GM19438 (cell line): ENCODE measurements around the gene SYDE1.
"Not testable (repeated sequence)": the region's sequence is repeated elsewhere in the genome, so short reads cannot be mapped to it uniquely, and the experiment has no call there.

Experiments used
- ATAC-seq: cut with Tn5 transposase; IDR thresholded peaks from one replicate; pipeline ENCODE4 v1.9.1; 2021; ENCODE audit warnings: low read depth; ENCODE audit not compliant: unreplicated experiment

The SYDE1 gene, protein sequence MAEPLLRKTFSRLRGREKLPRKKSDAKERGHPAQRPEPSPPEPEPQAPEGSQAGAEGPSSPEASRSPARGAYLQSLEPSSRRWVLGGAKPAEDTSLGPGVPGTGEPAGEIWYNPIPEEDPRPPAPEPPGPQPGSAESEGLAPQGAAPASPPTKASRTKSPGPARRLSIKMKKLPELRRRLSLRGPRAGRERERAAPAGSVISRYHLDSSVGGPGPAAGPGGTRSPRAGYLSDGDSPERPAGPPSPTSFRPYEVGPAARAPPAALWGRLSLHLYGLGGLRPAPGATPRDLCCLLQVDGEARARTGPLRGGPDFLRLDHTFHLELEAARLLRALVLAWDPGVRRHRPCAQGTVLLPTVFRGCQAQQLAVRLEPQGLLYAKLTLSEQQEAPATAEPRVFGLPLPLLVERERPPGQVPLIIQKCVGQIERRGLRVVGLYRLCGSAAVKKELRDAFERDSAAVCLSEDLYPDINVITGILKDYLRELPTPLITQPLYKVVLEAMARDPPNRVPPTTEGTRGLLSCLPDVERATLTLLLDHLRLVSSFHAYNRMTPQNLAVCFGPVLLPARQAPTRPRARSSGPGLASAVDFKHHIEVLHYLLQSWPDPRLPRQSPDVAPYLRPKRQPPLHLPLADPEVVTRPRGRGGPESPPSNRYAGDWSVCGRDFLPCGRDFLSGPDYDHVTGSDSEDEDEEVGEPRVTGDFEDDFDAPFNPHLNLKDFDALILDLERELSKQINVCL

DNA sequence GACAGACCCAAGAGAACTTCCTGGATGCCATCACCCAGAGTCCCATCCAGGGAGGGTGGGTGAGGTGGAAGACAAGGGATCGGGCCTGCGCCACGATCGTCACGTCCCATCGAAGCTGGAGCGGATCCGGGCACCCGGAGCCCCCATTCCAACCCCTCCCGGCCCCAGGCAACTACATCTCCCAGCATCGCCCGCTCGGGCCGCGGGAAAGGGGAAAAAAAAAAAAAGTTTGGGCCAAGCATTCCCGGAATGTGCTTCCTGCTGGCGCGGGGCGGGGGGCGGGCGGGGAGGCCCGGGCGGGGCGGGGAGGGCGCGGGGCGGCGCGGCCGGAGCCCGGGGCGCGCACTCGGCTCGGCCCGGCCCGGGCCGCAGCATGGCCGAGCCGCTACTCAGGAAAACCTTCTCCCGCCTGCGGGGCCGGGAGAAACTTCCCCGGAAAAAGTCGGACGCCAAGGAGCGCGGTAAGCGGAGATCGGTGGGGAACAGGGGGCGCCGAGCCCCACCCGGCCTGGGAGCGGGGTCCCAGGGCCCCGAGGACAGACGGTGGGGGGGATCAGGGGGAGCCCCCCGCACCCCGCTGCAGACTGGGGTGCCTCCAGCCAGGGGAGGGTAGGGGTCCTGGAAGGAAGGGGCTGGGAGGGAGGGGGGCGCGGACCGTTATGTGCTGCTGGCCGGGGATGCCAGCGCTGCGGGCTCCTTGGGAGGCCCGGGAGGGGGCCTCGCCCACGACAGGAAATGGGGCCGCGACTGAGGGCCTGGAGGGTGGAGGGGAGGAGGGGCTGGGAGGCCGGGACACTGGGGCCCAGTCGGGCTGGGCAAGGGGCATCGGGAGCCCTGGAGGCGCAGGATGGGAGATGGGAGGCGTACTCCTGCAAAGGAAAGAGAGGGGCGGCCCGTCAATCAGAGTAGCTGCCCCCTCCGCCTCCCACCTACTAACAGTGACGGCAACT lies at the start of gene SYDE1:
Gene SYDE1, plus strand, starts transcription at position 341 of the 950 bp plus-strand sequence. Its CDS starts 33 bp downstream, at position 374.
- no peak for ATAC-seq

DNA sequence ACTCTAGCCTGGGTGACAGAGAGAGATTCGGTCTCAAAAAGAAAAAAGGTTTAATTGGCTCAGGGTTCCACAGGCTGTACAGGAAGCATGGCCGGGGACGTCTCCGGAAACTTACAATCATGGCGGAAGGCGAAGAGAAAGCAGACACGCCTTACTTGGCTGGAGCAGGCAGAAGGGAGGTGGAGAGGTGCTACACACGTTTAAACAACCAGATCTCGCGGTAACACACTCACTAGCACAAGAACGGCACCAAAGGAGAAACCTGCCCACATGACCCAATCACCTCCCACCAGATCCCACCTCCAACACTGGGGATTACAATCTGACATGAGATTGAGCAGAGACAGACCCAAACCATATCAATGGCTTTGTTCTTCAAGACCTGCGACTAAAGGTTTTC lies 45.2 kb upstream of the SYDE1 start:
- no peak for ATAC-seq

DNA sequence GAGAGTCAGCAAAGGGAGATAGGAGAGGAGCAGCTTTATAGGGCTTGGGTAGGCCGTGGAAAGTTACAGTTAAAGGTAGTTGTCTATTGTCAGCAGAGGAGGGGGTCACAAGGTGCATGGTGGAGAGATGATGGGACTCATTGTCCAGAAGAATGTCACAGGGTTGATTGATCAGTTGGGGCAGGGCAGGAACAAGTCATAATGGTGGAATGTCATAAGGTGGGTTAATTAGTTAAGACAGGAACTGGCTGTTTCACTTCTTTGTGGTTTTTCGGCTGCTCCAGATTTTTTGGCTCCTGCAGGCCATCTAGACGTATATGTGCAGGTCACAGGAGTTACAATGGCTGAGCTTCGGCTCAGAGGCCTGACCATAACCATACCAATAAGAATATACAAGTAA lies 36.8 kb upstream of the SYDE1 start:
- ATAC-seq, result not testable (repeated sequence)

DNA sequence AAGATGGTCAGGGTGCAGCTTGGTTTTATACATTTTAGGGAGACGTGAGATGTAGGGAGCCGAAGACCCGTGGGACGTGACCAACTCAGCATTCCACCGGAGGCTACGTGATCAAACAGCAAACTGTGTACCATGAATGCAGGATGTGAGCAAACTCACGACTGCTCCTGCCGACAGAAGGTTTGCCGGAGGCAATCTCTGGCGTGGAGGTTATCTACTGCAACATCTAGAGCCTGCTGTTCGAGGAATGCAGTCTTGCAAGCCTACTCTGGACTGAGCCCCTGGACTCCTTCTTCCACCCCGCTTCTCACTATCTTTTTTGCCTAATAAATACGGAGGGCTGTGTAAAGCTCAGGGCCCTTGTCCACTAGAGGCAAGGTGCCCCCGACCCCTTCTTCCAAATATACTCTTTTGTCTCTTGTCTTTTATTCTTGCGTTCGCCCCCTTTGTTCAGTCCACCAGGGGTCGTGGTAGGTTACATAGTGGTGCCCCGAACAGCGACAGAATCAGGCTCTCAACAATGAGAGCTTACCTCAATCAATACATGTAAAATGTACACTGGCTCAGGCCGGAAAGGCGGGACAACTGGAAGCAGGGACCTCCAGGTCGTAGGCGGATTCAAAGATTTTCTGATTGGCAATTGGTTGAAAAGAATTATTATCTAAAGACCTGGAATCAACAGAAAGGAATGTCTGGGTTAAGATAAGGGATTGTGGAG lies 34.1 kb upstream of the SYDE1 start:
- ATAC-seq, result no peak

DNA sequence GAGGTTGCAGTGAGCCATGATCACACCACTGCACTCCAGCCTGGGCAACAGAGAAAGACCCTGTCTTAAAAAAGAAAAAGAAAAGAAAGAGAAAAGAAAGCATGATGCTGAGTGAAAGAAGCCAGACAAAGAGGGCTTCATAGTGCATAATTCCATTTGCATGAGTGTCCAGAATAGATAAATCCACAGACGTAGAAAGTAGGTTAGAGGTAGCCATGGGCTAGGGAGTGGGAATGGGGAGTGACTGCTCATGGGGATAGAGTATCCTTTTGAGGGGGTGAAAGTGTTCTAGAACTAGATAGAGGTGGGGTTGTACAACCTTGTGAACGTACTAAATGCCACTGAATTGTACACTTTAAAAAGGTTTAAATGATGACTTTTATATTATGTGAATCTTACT lies 32.8 kb upstream of the SYDE1 start:
- ATAC-seq, result no peak

DNA sequence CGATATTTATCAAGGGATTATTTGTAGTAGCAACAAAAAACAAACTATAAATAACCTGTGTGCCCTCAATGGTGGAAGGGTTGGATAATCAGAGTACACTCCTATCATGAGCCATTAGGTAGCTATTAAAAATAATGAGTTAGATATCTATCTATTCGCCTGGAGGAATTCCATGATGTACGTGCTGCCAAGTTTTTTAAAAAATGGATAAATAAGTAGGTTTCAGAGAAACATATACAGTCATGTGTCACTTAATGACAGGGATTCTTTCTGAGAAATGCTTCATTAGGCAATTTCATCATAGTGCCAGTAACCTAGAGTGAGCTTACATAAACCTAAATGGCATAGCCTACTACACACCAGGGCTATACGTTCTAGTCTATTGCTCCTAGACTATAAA lies 31.4 kb upstream of the SYDE1 start:
- ATAC-seq, result no peak

DNA sequence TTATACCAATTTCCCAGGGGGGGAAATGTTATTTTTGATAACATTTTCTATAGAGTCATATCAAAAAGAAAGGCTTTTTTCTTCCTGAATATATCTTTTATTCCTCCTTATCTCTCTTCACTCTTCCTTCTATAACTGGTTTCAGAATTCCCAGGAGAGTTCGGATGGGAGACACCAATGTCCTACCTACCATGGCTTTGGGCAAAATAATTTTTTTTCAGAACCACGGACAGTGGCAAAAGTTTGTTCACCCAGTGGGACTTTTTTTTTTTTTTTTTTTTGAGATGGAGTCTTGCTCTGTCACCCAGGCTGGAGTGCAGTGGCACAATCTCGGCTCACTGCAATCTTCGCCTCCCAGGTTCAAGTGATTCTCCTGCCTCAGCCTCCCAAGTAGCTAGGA lies 27.2 kb upstream of the SYDE1 start:
- ATAC-seq, result not testable (repeated sequence)

DNA sequence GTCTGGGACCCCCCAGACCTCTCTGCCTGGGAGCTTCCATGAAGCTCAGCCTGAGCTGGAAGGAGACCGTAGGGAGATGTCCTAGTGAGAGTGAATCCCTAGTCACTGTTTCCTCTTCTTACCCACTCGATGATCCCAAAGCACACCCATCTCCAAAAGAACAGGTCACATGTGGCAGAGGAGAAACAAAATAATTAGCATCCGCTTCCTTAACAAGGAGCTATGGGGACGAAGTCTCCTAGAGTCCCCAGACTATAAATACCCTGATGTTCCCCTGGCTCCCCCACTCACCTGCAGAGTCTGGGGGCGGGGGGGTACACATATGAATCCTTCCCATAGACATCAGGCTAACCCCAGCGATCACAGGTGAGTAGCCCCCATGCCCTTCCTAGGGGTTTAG lies 25.3 kb upstream of the SYDE1 start, which contains the start of gene OR1I1:
Gene OR1I1, plus strand, starts transcription at position 301 of the 400 bp plus-strand sequence. CDS start 4,855 bp downstream, outside the sequence.
- ATAC-seq, result no peak

DNA sequence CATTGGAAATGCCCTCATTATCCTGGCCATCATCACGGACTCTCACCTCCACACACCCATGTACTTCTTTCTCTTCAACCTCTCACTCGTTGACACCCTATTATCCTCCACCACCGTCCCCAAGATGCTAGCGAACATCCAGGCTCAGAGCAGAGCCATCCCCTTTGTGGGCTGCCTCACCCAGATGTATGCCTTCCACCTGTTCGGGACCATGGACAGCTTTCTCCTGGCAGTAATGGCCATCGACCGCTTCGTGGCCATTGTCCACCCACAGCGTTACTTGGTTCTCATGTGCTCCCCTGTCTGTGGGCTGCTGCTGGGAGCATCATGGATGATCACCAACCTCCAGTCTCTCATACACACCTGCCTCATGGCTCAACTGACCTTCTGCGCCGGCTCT lies 20.0 kb upstream of the SYDE1 start:
- ATAC-seq, result no peak

DNA sequence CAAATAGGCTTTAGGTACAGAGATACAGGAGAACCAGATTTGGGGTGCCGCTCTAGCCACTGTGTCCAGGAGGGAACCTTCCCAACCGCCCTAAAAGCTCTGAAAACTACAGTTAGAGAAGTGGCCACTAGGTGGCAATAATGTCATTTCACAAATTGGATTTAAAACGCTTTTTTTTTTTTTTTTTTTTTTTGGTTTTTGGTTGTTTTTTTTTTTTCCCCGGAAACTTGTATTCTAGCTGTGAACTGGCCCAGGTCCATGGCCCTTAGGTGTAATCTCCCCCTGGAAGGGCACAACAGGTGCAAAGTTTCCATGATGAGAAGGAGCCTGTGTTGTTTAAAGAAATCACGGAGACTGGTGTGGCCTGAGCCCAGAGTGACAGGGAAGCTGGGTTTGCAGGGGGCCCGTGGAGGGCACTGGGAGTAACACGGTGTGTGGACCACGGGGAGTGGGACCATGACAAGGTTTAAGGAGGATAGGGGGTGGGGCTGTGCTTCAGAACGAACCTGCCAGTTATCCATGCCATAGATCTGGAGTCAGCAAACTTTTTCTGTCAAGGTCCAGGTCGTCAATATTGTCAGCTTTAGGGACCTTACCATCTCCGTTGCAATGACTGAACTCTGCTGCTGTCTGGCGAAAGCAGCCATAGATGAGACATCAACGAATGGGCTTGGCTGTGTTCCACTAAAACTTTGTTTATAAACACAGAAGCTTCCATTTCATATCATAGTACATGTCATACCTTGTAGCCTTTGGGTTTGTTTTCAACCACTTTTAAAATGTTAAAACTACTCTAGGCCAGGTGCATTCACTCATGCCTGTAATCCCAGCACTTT lies 15.1 kb upstream of the SYDE1 start:
- no peak for ATAC-seq

DNA sequence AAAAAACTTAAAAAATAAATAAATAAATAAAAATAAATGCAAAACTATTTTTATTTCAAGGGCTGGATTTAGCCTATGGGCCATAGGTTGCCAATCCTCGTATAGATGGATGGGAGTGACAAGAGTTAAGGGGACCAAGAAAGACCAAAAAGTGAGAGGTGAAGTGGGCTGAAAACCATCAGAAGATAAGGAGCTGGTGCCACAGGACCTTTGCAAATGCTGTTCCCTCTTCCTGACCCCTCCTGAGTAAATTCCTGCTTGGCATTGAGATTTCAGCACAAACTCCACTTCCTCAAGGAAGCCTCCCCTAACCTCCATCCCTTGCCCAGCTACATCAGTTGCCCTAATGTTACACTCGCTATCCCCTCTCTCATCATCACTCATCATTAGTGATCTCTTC lies 14.2 kb upstream of the SYDE1 start:
- ATAC-seq, result no peak

DNA sequence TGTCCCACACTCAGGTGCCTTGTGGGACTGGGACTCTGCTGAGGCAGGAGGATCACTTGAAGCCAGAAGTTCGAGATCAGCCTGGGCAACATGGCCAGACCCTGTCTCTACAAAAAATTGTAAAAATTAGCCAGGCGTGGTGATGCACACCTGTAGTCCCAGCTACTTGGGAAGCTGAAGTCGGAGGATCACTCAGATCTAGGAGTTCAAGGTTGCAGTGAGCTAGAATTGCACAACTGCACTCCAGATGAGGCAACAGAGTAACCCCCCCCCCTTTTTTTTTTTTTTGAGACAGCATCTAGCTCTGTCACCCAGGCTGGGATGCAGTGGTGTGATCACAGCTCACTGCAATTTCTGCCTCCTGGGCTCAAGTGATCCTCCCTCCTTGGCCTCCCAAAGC lies 11.0 kb upstream of the SYDE1 start:
- ATAC-seq, result no peak

DNA sequence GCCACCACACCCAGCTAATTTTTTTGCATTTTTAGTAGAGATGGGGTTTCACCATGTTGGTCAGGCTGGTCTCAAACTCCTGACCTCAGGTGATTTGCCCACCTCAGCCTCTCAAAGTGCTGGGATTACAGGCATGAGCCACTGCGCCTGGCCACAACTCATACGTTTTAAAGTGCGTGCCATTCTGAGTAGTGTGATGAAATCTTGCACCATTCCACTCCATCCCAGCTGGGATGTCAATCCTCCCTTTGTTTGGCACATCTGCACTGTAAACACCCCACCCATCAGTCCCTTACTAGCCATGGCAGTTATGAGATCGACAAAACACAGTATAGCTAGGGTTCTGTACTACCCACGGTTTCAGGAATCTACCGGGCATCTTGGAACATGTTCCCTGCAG lies 9.2 kb upstream of the SYDE1 start:
- ATAC-seq, result not testable (repeated sequence)

DNA sequence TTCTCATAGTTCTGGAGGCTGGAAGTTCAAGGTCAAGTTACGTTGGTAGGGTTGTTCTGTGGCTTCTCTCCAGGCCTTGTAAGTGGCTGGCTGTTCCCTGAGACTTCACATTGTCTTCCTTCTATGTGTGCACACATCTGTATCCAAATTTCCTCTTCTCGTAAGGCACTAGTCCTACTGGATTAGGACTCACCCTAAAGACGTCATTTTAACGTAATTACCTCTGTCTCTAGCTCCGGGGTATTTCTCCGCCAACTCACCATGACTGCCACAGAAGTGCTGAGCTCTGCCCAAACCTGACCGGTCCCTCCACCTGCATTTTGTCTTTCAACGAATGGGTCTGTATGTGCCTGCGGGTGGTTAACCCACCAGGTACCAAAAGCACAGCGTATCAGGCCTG lies 8.7 kb upstream of the SYDE1 start:
- no peak for ATAC-seq

DNA sequence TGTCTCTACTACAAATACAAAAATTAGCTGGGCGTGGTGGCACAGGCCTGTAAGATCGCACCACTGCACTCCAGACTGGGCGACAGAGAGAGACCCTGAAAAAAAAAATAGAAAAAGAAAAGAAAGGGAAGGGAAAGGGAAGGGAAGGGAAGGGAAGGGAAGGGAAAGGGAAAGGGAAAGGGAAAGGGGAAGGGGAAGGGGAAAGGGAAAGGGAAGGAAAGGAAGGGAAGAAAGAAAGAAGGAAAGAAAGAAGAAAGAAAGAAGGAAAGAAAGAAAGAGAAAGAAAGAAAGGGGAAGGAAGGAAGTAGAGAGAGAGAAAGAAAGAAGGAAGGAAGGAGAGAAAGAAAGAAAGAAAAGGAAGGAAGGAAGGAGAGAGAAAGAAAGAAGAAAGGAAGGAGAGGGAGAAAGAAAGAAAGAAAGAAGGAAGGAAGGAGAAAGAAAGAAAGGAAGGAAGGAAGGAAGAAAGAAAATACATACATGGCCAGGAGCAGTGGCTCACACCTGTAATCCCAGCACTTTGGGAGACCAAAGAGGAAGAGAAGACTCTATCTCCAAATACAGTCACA lies 8.1 kb upstream of the SYDE1 start:
- ATAC-seq, result no peak

DNA sequence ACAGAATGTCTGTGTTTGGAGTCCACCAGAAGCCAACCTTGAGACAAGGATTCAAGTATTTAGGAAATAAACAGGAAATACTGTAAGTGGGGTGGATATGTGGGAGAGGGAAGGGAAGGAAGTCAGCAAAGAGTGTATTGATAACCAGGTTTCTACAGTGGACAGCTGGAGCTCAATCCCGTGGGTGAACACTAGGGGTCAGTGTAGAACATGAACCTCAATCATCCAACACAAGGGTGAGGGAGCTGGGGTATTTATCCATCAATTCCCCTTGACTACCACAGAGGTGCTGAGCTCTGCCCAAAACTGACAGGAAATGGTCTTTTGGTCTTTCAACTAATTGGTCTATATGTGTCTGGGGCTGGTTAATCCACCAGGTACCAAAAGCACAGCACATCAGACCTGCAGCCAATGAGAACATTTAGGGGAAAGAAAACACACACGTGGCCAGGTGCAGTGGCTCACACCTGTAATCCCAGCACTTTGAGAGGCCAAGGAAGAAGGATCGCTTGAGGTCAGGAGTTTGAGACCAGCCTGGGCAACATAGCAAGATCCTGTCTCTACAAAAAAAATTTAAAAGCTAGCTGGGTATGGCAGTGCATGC lies 5.6 kb upstream of the SYDE1 start:
- no peak for ATAC-seq

DNA sequence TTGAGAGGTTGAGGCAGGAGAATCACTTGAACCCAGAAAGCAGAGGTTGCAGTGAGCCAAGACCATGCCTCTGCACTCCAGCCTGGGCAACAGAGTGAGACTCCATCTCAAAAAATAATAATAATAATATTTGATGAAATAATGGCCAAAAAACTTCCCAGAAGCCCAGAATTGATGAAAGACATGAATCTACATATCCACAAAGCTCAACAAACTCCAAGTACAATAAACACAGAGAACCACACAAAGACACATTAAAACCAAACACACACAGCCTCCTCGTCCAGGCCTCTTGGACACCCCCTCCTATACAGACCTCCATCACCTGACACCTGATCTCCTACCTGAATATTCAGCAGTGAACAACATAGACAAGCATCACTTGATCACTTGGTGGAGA lies 3.2 kb upstream of the SYDE1 start:
- no peak for ATAC-seq

DNA sequence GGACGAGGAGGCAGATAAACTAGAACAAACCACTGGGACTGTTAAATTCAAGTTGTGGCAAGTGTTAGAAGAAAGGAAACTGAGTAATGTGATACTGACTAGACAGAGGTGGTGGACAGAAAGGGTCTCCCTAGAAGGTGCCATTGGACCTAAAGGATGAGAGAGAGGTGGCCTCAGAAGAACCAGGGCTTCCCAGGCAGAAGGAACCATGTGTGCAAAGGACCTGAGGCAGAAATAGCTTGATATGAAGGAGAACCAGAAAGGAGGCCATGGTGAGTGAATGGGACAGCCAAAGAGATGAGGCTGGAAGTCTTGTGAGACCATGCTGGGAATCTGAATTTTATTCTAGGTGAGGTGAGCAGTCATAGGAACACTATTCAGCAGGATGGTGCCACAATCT lies 2.8 kb upstream of the SYDE1 start:
- ATAC-seq, result no peak

DNA sequence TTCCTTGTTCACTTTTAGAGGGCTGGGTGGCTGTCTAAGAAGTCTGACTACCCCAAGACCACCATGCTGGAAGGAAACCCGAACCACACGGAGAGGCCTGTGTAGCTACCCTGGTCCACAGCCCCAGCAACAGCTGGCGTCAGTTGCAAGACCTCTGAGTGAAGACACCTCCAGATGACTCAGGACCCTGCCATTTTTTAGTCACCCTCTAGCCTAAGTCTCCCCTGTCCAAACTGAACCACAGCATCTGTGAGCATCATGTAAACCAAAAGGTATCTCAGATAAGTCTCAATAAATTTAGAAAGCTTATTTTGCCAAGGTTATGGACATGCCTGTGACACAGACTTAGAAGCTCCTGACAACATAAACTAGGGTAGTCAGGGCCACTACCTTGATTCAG lies 2.2 kb upstream of the SYDE1 start:
- no peak for ATAC-seq
